NCI-H146 treated with DMSO at 0.1 percent for 48 hours (cell line): Measurements from ENCODE around the gene IL1RL1.
"Not testable (repeated sequence)": the region's sequence is repeated elsewhere in the genome, so short reads cannot be mapped to it uniquely, and the experiment has no call there.

ENCODE experiments used
- DNase-seq: peaks from one replicate; lab custom pipeline; 2025; ENCODE audit not compliant: unreplicated experiment; lab: John Stamatoyannopoulos, UW

IL1RL1 gene

GRCh38 chr2:102291319-102292075, 19.9 kb upstream of the IL1RL1 start:
- no peak for DNase-seq

- no peak for DNase-seq
Measured at GRCh38 chr2:102294802-102295489, 16.4 kb upstream of the IL1RL1 start.

- DNase-seq = no peak
Measured at GRCh38 chr2:102295566-102295965, 15.8 kb upstream of the IL1RL1 start.

GRCh38 chr2:102296449-102296848, 14.9 kb upstream of the IL1RL1 start:
- DNase-seq = no peak

- DNase-seq = no peak
Measured at GRCh38 chr2:102297891-102298290, 13.5 kb upstream of the IL1RL1 start.

GRCh38 chr2:102301867-102302362, 9.4 kb upstream of the IL1RL1 start:
- no peak for DNase-seq

GRCh38 chr2:102302458-102302857, 8.9 kb upstream of the IL1RL1 start:
- DNase-seq = no peak

- no peak for DNase-seq
Measured at GRCh38 chr2:102303589-102303988, 7.8 kb upstream of the IL1RL1 start.

- no peak for DNase-seq
Measured at GRCh38 chr2:102304268-102304667, 7.1 kb upstream of the IL1RL1 start.

GRCh38 chr2:102304711-102305611, 6.4 kb upstream of the IL1RL1 start:
- no peak for DNase-seq

GRCh38 chr2:102306125-102306524, 5.2 kb upstream of the IL1RL1 start:
- DNase-seq = no peak

GRCh38 chr2:102313025-102313424, 1.7 kb downstream of the IL1RL1 start:
- no peak for DNase-seq

GRCh38 chr2:102313471-102313870, 2.1 kb downstream of the IL1RL1 start:
- no peak for DNase-seq

GRCh38 chr2:102313950-102314349, 2.6 kb downstream of the IL1RL1 start:
- DNase-seq = no peak

- DNase-seq = no peak
Measured at GRCh38 chr2:102315921-102316320, 4.6 kb downstream of the IL1RL1 start.

GRCh38 chr2:102317715-102318114, 6.4 kb downstream of the IL1RL1 start:
- no peak for DNase-seq

- no peak for DNase-seq
Measured at GRCh38 chr2:102318437-102318836, 7.1 kb downstream of the IL1RL1 start.

- no peak for DNase-seq
Measured at GRCh38 chr2:102321941-102322719, 10.8 kb downstream of the IL1RL1 start.

GRCh38 chr2:102324914-102325313, 13.6 kb downstream of the IL1RL1 start:
- not testable (repeated sequence) for DNase-seq

GRCh38 chr2:102331311-102331980, 20.1 kb downstream of the IL1RL1 start:
- no peak for DNase-seq
